SU-DHL-6 (cell line): ENCODE results near the gene RANBP9.

ENCODE experiments used
- EZH2phosphoT487 ChIP-seq: fragments of 200-600 bp; sonication (generic), shearing (Covaris generic); conservative IDR thresholded peaks from 2 replicates; pipeline ENCODE4 v1.6.1; 2018; ENCODE audit warnings: mild to moderate bottlenecking, antibody characterized with exemption, low read length, moderate library complexity, mixed read lengths
- TF ChIP-seq, protein P1 (sequence below): fragments of 200-600 bp; sonication (generic); IDR thresholded peaks from one replicate; pipeline ENCODE4 v1.5.1; 2017; ENCODE audit warnings: antibody characterized with exemption, mild to moderate bottlenecking, low read length, moderate library complexity; ENCODE audit not compliant: insufficient read depth, poor library complexity, severe bottlenecking

DNA sequence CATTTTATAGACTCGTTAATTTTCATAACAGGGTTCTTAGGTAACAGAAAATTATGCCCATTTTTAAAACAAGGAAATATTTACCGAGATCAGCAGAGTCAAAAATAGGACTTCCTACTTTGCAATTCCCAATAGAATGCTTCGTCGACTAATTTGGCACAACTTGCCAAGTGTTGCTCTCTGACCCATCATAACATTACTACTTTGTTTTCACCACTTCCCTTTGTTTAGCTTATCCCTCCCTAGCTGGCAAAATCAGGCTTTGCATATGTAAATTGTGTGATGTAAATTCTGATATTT lies 914 bp upstream of the RANBP9 start:
- TF ChIP-seq, protein P1, sequence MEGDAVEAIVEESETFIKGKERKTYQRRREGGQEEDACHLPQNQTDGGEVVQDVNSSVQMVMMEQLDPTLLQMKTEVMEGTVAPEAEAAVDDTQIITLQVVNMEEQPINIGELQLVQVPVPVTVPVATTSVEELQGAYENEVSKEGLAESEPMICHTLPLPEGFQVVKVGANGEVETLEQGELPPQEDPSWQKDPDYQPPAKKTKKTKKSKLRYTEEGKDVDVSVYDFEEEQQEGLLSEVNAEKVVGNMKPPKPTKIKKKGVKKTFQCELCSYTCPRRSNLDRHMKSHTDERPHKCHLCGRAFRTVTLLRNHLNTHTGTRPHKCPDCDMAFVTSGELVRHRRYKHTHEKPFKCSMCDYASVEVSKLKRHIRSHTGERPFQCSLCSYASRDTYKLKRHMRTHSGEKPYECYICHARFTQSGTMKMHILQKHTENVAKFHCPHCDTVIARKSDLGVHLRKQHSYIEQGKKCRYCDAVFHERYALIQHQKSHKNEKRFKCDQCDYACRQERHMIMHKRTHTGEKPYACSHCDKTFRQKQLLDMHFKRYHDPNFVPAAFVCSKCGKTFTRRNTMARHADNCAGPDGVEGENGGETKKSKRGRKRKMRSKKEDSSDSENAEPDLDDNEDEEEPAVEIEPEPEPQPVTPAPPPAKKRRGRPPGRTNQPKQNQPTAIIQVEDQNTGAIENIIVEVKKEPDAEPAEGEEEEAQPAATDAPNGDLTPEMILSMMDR = no peak
- no peak for TF ChIP-seq EZH2phosphoT487
